ENCODE measurements around the gene PLCB1. TPM values are rescaled to one million over a fixed set of nuclear protein-coding genes. Genes with fewer than 3 reads are reported as not detected.
"Not testable (repeated sequence)": the region's sequence is repeated elsewhere in the genome, so short reads cannot be mapped to it uniquely, and the experiment has no call there.

Gene PLCB1
- total and polyA plus RNA-seq, 2 of the 4 experiments (the other 2 are of a cell fraction): 5.6 to 16.1 TPM

DNA sequence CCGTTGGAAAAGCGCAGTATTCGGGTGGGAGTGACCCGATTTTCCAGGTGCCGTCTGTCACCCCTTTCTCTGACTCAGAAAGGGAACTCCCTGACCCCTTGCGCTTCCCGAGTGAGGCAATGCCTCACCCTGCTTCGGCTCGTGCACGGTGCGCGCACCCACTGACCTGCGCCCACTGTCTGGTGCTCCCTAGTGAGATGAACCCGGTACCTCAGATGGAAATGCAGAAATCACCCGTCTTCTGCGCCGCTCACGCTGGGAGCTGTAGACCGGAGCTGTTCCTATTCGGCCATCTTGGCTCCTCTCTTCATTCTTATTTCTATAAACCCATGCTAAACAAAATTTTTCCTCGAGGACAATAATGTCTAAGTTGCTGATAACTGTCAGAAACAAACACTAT is 17.5 kb upstream of the PLCB1 start:
- in situ Hi-C loops (cut with MboI; ENCODE audit: low sequenced_read_pairs): not testable (repeated sequence)

More for the DNA sequence above, 17.5 kb upstream of the PLCB1 start:
- H4K91ac ChIP-seq (ENCODE audit: insufficient read depth, low read depth, low read length); intact Hi-C loops (cut with micrococcal nuclease); POLR2A ChIA-PET (ENCODE audit: unreplicated experiment); H3K79me1 ChIP-seq (ENCODE audit: low read depth in 1 of 2, low read length in 2 of 2); H3K56ac ChIP-seq (ENCODE audit: extremely low read depth, insufficient read depth, low read length); BruUV-seq (replicated peaks); H3K4me2 ChIP-seq (ENCODE audit: low read depth, low read length); H3K27me3 ChIP-seq (ENCODE audit: control insufficient read depth, insufficient read depth, low read length); H3K4me3 ChIP-seq (ENCODE audit: insufficient read depth, low read depth, low read length); ATAC-seq (ENCODE audit: low read depth); H2BK120ac ChIP-seq (ENCODE audit: low read depth, low read length); H3K23ac ChIP-seq (ENCODE audit: low read depth, low read length); H3K18ac ChIP-seq (ENCODE audit: low read depth, low read length); H2AK9ac ChIP-seq (replicated peaks; ENCODE audit: low read depth, low read length, poor library complexity); DNase-seq; H4K5ac ChIP-seq (ENCODE audit: low read depth, low read length); H2BK5ac ChIP-seq (ENCODE audit: low read depth, low read length, poor library complexity, severe bottlenecking); H3K36me3 ChIP-seq (ENCODE audit: control insufficient read depth, insufficient read depth, low read length); dilution Hi-C loops (cut with HindIII; ENCODE audit: low sequenced_read_pairs, unreplicated experiment); H3K14ac ChIP-seq (replicated peaks; ENCODE audit: low read depth, low read length); H3K27ac ChIP-seq (ENCODE audit: insufficient read depth, low read length); H3K4ac ChIP-seq (ENCODE audit: low read depth, low read length); H3K9me3 ChIP-seq (ENCODE audit: control insufficient read depth, insufficient read depth, low read length); H4K8ac ChIP-seq (ENCODE audit: low read depth in 2 of 2, low read length in 2 of 2); H2AK5ac ChIP-seq (ENCODE audit: low read depth, low read length); H2BK20ac ChIP-seq (ENCODE audit: low read depth, low read length); H2BK15ac ChIP-seq (ENCODE audit: low read depth, low read length); H3K9ac ChIP-seq (ENCODE audit: low read depth, low read length); CTCF ChIA-PET; H3K9me1 ChIP-seq (ENCODE audit: insufficient read depth, low read length); H2AFZ ChIP-seq (replicated peaks; ENCODE audit: low read length, poor library complexity); H4K20me1 ChIP-seq (ENCODE audit: insufficient read depth, low read length): not testable (repeated sequence)
- H3K4me1 ChIP-seq (ENCODE audit: control insufficient read depth, insufficient read depth, low read length): peaks cover 14% of the 10 kb centered on the region; the same call in 1 of the 2 replicates
- WGBS, 2 experiments (ENCODE audit: extremely low coverage in 2 of 2, insufficient read length in 1 of 2): 20% methylated on average over 1 of the region's 21 CpGs; no CpG with 5 or more reads in 1 of the 2 experiments
